HuH-7 (cell line): Measurements from ENCODE around the gene PLBD1.

Experiments
- DNase-seq: peaks from one replicate; pipeline ENCODE4 v3.0.0; 2011; ENCODE audit warnings: low spot score

The PLBD1 gene

DNA sequence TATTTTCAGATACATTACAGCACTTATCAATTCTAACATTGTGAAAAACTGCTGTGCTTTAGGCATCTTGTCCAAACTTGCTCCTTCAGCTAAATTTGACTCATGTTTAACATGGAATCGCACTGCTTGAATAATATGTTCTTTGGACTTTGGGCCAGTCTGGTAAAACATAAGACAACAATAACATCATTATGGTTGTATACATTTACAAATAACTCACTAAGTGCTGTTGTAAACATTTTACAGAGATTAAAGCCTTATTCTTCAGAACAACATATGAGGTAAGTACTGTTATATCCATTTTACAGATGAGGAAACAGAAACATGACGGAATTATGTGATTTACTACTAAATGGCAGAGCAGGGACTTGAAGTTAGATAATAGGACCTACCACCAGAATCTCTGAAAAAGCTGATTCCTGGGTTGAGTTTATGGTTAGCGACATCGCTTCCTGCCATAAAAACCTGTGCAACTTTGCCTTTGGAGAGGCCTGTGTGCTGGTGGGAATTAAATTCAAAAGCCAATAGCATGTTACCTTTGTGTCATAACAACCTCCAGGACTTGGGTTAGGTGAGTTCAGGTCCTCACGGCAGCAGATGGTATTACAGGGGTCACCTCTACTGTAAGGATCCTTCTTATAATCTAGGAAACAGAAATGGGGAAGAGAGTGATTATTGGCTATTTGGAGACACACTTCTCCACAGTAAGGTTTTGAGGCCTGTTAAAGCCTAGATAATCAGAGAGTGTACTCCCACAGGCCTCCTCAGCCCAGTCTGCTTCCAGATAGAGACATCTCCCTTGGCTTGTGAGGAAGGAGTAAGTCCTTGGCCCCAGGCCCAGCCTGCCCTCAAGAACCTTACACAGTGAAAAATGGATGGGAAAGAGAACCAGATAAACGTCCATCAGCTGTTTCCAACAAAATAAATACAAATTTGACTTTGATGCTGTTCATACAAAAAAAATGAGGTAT is 61.8 kb downstream of the PLBD1 start:
- DNase-seq: no peak

GRCh38 chr12:14495326-14495725 is 72.4 kb downstream of the PLBD1 start:
- no peak for DNase-seq

DNA sequence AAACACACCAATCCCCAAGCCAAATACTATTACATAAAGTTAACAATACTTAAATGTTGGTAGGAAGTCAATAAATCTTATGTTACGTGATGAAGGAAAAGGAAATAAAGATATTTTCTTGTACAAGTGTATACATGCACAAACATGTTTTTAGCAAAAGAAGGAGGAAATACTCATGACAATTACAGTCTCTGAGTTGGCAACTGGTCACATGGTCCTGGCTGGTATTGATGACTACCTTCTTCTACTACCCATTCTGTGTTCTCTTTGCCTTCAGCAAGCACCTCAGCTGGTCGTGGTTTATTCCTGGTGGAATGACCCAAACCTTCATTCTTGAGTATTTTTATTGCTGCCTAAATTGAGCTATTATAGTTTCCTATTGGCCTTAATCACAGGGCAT is 84.8 kb downstream of the PLBD1 start:
- no peak for DNase-seq

GRCh38 chr12:14482361-14482760 is 85.3 kb downstream of the PLBD1 start:
- DNase-seq: no peak

GRCh38 chr12:14481201-14481600 is 86.5 kb downstream of the PLBD1 start:
- DNase-seq: no peak

DNA sequence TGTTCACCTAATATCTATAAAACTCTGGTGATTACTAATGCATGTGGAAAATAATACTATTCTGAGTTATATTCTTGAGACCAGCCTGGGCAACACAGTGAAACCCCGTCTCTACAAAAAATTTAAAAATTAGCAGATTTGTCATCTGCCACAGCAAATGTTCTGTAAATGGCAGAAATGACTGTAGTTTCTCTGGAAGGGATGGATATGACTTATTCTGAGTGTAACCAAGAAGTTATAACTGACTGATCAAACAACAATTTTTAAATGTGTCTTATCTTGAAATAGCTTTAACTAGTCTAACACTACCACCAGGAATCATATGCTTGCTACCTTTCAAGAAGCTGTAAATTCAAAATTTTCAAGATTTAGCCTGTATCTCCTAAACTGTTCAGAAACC is 88.7 kb downstream of the PLBD1 start:
- DNase-seq: no peak

GRCh38 chr12:14473707-14474287 is 93.9 kb downstream of the PLBD1 start:
- DNase-seq: no peak

DNA sequence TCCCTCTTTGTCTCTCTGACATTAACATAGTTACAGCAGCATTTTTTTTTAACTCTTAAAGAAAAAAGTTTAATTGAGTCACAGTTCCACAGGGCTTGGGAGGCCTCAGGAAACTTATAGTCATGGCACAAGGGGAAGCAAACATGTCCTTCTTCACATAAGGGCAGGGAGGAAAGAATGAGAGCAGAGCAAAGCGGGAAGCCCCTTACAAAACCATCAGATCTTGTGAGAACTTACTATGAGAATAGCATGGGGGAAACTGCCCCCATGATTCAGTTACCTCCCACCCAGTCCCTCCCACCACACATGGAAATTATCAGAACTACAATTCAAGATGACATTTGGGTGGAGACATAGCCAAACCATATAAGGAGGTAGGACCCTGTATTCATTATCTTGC is 96.2 kb downstream of the PLBD1 start:
- no peak for DNase-seq

GRCh38 chr12:14460212-14460841 is 107.4 kb downstream of the PLBD1 start:
- no peak for DNase-seq

DNA sequence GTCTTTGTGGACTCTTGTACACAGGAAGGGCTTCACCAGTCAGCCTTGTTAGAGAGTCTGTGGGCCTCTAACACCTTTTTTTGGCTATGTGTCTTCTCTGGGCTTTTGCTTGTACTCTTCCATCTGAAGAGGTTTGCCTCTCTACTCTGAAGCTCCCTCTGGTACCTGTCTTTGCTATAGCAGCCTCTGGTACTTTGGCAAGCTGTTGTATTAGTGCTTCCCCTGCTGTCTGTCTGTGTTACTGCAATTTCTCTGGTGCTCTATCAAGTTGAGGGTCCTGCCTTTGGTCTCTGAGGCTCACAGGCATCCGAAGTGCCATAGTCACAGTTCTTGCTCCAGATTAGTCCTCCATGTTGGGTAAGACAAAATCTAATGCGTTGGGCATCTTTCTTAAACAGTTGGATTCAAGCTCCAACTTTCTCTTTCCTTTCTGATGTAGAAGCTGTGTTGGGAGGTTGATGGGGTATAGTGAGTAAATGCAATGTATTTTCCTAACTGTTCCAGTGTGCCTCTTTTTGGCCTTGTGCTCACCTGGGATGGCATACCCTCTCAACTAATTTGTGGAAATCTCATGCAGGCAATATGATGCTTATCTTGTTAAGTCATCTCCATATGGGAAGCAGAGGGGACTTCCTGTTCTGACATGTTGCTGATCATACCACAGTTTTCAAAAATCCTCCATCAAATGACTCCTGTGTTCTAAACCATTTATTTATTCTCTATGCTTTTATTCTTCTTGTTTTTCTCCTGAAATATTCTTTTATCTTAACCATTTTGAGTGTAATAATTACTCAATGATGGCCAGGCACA is 113.4 kb downstream of the PLBD1 start:
- DNase-seq: peak; percentile 58
